GM12874 (cell line): ENCODE data around the gene C19orf12.

Source experiments
- TF ChIP-seq, protein P1 (sequence below): IDR thresholded peaks from 2 replicates; pipeline ENCODE4 v1.5.1; 2011; ENCODE audit warnings: low read depth, mild to moderate bottlenecking, control low read depth, low read length, moderate library complexity; ENCODE audit not compliant: insufficient read depth

C19orf12 gene

DNA sequence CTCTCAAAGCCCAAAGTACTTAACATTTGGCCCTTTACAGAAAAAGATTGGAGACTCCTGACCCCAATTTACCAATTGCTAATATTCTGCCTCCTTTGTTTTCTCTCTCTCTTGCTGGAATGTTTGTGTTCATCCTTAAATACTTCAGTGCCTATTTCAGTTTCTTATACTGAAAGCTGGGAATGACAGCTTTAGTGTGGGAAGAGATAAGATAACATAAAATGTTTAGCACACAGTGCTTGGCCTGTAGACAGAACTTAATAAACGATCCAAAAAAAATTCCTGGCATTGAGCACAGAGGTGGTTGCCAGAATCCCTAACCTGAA, 52.8 kb downstream of the C19orf12 start:
- TF ChIP-seq, protein P1, sequence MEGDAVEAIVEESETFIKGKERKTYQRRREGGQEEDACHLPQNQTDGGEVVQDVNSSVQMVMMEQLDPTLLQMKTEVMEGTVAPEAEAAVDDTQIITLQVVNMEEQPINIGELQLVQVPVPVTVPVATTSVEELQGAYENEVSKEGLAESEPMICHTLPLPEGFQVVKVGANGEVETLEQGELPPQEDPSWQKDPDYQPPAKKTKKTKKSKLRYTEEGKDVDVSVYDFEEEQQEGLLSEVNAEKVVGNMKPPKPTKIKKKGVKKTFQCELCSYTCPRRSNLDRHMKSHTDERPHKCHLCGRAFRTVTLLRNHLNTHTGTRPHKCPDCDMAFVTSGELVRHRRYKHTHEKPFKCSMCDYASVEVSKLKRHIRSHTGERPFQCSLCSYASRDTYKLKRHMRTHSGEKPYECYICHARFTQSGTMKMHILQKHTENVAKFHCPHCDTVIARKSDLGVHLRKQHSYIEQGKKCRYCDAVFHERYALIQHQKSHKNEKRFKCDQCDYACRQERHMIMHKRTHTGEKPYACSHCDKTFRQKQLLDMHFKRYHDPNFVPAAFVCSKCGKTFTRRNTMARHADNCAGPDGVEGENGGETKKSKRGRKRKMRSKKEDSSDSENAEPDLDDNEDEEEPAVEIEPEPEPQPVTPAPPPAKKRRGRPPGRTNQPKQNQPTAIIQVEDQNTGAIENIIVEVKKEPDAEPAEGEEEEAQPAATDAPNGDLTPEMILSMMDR, result no peak

DNA sequence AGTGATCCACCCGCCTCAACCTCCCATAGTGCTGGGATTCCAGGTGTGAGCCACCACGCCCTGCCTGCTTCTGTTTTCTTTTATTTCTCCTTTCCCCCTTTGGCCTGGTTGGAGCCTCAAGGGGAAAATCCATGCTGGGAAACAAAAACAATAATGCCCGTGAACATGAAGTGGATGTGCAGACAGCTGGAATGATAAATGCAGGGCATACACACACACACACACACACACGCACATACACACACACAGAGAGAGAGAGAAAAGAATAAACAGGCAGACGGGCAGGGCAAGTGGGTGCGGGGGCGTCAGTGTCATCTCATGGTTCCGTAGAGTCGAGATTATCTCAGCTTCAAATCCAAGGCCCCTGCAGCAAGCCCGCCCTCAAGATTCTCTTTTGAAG, 54.2 kb downstream of the C19orf12 start:
- TF ChIP-seq, protein P1, result no peak

DNA sequence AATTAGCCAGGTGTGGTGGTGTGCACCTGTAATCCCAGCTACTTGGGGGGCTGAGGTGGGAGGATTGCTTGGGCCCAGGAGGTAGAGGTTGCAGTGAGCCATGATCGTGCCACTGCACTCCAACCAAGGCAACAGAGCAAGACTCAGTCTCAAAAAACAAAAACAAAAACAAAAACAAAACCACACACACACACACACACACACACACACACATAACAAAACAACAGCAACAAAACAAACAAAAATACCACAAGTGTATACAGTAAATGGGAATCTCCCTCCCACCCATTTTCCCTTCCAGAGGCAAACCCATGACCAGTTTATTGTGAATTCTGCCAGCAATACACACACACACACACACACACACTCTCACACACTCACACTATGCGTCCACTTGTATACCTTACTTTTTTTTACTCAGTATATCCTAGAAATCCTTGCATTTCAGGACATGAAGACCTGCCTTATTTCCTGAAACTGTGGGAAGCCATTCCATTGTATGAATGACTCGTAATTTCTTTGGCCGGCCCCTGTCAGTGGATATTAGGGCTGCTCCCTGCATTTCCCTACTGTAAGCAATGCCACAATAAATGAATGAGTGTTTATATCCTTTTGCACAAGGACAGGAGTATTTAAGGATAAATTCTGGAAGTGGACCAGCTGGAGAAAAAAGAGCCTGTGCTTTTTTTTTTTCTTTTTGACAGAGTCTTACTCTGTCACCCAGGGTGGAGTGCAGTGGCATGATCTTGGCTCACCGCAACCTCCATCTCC, 56.7 kb downstream of the C19orf12 start:
- TF ChIP-seq, protein P1, result no peak

DNA sequence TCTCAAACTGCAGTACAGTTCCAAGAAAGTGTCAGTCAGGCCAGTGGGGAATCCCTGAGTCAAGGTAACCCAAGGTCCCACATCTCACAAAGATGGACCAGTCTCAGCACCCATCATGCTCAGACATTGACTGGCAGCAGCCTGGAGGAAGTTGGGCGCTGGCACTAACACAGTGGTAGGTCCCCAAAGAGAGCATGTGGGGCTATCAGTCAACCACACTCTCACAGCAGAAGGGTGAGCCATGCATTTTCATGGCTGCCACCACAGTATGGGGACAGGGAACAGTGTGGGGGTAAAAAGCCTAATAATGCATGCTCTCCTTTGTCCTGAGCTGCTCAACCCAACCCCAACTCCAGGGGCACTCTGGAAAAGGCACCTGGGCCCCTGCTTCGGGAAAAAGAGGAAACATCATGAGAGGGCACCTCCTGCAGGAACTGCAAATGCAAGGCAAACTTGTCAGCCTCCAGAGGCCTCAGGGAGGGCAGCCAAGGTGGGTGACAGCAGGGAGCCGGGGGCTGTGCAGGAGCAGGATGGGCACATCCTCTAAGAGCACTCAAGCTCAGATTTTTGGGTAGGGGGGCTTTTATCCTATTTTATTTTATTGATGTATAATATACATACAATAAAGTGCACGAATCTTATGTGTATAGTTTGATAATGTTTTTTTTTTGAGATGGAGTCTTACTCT, 59.3 kb downstream of the C19orf12 start:
- TF ChIP-seq, protein P1, result no peak

DNA sequence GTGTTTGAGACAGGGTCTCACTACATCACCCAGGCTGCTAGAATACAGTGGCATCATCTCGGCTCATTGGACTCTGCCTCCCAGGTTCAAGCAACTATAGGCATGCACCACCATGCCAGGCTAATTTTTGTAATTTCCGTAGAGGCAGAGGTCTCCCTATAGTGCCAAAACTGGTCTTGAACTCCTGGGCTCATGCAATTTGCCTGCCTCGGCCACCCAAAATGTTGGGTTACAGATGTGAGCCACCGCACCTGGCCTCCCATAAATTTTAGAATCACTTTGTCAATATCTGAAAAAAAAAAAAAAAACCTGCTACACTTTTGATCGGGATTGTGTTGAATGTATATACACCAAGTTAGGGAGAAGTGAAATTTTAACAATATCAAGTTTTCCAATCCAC, 61.7 kb downstream of the C19orf12 start:
- TF ChIP-seq, protein P1, result no peak

DNA sequence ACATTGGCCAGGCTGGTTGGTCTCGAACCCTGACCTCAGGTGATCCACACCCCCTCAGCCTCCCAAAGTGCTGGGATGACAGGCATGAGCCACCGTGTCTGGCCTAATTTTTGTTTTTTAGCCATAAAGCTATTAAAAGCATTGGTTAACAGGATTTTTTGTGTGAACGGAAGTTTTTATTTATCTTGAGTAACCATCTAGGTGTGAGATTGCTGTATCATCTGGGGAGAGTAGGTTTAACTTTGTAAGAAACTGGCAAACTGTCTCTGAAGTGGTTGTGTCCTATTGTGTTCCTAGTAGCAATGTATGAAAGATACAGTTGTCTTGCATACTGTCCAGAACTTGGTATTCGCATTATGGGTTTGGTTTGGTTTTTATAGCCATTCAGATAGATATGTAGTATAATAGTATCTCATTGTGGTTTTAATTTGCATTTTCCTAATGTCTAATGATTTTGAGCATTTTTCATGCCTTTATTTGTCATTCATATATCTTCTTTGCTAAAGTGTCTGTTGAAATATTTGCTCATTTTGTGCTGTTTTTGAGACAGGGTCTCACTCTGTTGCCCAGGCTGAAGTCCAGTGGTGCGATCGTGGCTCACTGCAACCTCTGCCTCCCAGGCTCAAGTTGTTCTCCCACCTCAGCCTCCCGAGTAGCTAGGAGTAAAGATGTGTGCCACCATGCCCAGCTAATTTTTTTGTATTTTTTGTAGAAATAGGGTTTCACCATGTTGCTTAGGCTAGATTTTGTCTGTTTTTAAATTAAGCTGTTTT, 63.3 kb downstream of the C19orf12 start:
- TF ChIP-seq, protein P1, result no peak

DNA sequence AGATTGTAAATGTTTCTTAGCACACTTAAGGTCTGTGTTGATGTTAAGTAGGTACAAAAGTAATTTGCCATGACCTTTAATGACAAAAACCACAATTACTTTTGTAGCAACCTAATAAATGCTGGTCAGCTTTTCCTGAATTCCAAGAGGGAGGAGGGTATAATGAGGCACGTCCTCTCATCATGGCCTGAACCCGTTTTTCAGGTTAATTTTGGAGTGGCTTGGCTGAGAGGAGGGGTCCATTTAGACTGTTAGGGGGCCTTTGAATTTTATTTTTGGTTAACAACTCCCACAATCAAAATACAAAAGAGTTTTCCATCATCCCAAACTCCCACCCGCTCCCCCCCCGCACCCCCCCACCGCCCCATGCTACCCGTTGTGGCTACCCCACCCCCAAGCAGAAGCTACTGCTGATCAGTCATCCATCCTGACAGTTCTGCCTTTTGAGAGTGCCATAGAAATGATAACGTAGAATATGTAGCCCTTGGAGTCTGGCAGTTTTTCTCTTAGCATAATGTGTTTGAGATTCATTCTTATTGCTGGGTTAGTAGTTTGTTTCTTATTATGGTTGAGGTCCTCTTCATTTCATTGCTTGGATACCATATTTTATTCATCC, 64.2 kb downstream of the C19orf12 start:
- TF ChIP-seq, protein P1, result no peak
